Nephron (organoid): ENCODE data around the gene DCAF15.

Experiments used
- H3K27ac Mint-ChIP-seq, 3 experiments: 2 replicates each; pipeline ENCODE4 v1.8.0; 2020; ENCODE audit warnings: mixed read lengths in 3 of 3, mild to moderate bottlenecking in 2 of 3, moderate library complexity in 1 of 3
- H3K27me3 Mint-ChIP-seq: 2 replicates; pipeline ENCODE4 v1.8.0; 2021; ENCODE audit warnings: low read depth, mild to moderate bottlenecking, moderate library complexity, mixed read lengths
- H3K36me3 Mint-ChIP-seq: 2 replicates; pipeline ENCODE4 v1.8.0; 2020; ENCODE audit warnings: low read depth, mixed read lengths
- H3K4me1 Mint-ChIP-seq: 2 replicates; pipeline ENCODE4 v1.8.0; 2020; ENCODE audit warnings: mixed read lengths
- H3K4me3 Mint-ChIP-seq, 3 experiments: 2 replicates each; pipeline ENCODE4 v1.8.0; 2020; ENCODE audit warnings: mild to moderate bottlenecking in 3 of 3, mixed read lengths in 3 of 3, moderate library complexity in 2 of 3
- H3K9me3 Mint-ChIP-seq: 2 replicates; pipeline ENCODE4 v1.8.0; 2020; ENCODE audit warnings: mixed read lengths
- TF ChIP-seq, protein P1 (sequence below), 3 experiments: fragments of 200-600 bp; sonication (generic); IDR thresholded peaks; one replicate each; pipeline ENCODE4 v1.5.0; 2021; ENCODE audit warnings: antibody characterized with exemption in 3 of 3; ENCODE audit not compliant: unreplicated experiment in 3 of 3

Gene DCAF15

DNA sequence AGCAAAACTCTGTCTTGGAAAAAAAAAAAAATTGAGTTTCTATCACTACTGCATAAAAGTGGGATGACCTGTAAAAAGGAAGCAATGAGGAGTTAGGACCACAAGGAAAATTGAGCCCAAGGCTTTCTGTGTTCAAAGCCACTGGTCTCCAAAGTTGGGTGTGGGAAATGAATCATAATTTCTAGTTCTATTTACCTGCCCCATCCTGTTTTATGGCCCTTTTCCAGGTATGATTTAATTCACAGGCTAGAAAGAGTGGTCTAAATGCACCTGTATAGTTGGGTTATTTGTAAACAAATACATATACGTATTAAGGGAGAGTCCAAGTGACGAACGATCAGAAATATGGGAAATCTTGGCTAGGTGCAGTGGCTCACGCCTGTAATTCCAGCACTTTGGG lies 5.9 kb upstream of the DCAF15 start:
- H3K36me3 Mint-ChIP-seq, result no peaks in the 10 kb centered on the region
- H3K4me1 Mint-ChIP-seq, result no peaks in the 10 kb centered on the region
- TF ChIP-seq, protein P1, sequence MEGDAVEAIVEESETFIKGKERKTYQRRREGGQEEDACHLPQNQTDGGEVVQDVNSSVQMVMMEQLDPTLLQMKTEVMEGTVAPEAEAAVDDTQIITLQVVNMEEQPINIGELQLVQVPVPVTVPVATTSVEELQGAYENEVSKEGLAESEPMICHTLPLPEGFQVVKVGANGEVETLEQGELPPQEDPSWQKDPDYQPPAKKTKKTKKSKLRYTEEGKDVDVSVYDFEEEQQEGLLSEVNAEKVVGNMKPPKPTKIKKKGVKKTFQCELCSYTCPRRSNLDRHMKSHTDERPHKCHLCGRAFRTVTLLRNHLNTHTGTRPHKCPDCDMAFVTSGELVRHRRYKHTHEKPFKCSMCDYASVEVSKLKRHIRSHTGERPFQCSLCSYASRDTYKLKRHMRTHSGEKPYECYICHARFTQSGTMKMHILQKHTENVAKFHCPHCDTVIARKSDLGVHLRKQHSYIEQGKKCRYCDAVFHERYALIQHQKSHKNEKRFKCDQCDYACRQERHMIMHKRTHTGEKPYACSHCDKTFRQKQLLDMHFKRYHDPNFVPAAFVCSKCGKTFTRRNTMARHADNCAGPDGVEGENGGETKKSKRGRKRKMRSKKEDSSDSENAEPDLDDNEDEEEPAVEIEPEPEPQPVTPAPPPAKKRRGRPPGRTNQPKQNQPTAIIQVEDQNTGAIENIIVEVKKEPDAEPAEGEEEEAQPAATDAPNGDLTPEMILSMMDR (IDR thresholded peaks at IDR 0.05; ENCODE audit: unreplicated experiment in 3 of 3), result no peak
- H3K27ac Mint-ChIP-seq, result no peak overlapping the region
- H3K4me3 Mint-ChIP-seq, result no peak overlapping the region
- no peaks in the 10 kb centered on the region for H3K9me3 Mint-ChIP-seq
- peaks cover 13% of the 10 kb centered on the region for H3K27me3 Mint-ChIP-seq

DNA sequence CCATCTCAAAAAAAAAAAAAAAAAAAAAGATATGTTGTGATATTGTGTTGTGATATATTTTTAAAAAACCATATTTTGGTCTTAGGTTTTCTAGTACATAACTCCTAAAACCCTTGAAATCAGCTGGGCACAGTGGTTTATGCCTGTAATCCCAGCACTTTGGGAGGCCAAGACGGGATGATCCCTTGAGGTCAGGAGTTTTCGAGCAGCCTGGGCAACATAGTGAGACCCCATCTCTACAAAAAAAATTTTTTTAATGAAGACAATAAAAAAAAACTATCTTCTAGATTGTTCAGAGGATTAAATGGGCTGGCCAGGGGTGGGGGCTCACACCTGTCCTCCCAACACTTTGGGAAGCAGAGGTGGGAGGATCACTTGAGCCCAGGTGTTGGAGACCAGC lies 1.3 kb upstream of the DCAF15 start:
- TF ChIP-seq, protein P1 (IDR thresholded peaks at IDR 0.05; ENCODE audit: unreplicated experiment in 3 of 3), result no peak
- no peaks in the 10 kb centered on the region for H3K9me3 Mint-ChIP-seq
- H3K4me1 Mint-ChIP-seq, result peaks cover 4% of the 10 kb centered on the region
- H3K36me3 Mint-ChIP-seq, result peaks cover 3% of the 10 kb centered on the region
- H3K27me3 Mint-ChIP-seq, result peaks cover 4% of the 10 kb centered on the region
- no peak overlapping the region for H3K27ac Mint-ChIP-seq
- H3K4me3 Mint-ChIP-seq, result no peak overlapping the region

DNA sequence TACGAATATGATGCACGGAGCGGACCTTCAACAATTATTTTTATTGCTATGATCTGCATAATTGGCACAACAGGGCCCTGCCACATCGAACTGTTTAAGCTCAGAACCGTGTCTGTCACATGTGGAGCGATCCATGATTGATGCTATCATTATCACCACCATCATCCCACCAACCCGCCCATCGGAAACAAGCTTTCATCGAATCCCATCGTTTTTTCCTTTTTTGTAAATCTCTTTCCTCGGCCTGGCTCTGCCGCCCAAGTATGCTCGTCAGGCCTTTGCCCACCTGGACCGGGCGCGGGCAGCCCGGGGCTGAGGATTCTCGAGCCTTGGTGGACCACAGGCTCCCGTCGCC lies 533 bp upstream of the DCAF15 start:
- Mint-ChIP-seq H3K9me3 (no peaks in the 10 kb centered on the region), H3K4me1 (peaks cover 4% of the 10 kb centered on the region), H3K27ac (peak overlapping the region; percentile 73 to 98 (median 96)), H3K4me3 (peak overlapping the region; percentile 93 to 97 (median 94)), H3K36me3 (peaks cover 3% of the 10 kb centered on the region), H3K27me3 (no peaks in the 10 kb centered on the region)
- TF ChIP-seq, protein P1 (IDR thresholded peaks at IDR 0.05; ENCODE audit: unreplicated experiment in 3 of 3), result no peak

DNA sequence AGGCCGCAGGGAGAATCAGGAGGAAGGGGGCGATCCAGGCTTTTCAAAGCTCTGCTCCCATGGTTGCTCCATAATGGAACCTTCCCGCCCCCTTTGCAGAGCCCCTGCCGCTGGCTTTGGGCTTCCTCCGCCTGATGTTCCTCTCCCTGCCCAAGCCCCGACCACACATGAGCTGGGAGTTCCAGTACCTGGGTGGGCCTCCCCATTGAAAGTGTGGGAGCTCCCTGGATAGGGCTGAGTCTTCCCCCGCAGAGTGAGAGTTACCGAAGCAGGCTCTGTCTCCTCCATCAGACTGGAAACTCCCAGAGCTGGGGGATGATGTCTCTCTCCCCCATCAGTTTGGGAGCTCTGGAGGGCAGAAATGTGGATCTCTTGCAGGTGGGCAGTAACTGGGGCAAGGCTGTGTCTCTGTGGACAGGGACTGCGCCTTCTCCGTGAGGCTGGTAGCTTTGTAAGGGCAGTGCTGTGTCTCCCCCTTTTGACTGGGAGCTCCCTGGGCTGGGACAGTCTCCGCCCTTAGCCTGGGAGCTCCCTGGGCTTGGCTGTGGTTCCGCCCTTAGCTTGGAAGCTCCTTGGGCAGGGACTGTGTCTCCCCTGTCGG lies 722 bp downstream of the DCAF15 start:
- no peaks in the 10 kb centered on the region for H3K27me3 Mint-ChIP-seq
- H3K4me3 Mint-ChIP-seq, result peak overlapping the region; percentile 91 to 94 (median 92)
- H3K4me1 Mint-ChIP-seq, result peaks cover 4% of the 10 kb centered on the region
- peaks cover 7% of the 10 kb centered on the region for H3K36me3 Mint-ChIP-seq
- TF ChIP-seq, protein P1 (IDR thresholded peaks at IDR 0.05; ENCODE audit: unreplicated experiment in 3 of 3), result no peak
- no peaks in the 10 kb centered on the region for H3K9me3 Mint-ChIP-seq
- H3K27ac Mint-ChIP-seq, result peak overlapping the region; percentile 71 to 88 (median 82)

DNA sequence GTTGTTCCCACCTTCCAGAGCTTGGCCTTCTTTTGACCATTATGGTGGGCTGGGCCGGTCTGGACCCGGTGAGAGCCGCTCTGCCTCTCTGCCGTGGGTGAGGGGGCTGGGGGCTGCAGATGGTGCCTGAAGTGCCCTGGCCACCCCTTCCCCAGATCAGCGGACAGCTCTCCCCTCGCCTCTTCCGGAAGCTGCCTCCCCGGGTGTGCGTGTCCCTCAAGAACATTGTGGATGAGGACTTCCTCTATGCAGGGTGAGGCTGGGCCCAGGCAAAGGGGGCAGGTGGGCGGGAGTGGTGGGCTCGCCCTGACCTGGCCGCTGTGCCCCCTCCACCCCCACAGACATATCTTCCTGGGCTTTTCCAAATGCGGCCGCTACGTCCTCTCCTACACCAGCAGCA lies 1.9 kb downstream of the DCAF15 start:
- H3K36me3 Mint-ChIP-seq, result peaks cover 15% of the 10 kb centered on the region

More for the DNA sequence above, 1.9 kb downstream of the DCAF15 start:
- H3K27me3 Mint-ChIP-seq, result no peaks in the 10 kb centered on the region
- TF ChIP-seq, protein P1 (IDR thresholded peaks at IDR 0.05; ENCODE audit: unreplicated experiment in 3 of 3), result no peak
- no peak overlapping the region for H3K27ac Mint-ChIP-seq
- H3K4me1 Mint-ChIP-seq, result peaks cover 4% of the 10 kb centered on the region
- peak overlapping the region; percentile 91 to 94 (median 92) for H3K4me3 Mint-ChIP-seq
- no peaks in the 10 kb centered on the region for H3K9me3 Mint-ChIP-seq
